Middle frontal gyrus (tissue), 1 donor: ENCODE results near the gene GIPC1.

Source experiments
- DNase-seq: peaks from one replicate; pipeline ENCODE4 v3.0.0-alpha.2; 2015; ENCODE audit warnings: low spot score; ENCODE audit errors: extremely low spot score

Gene GIPC1

GRCh38 chr19:14494910-14495671, 836 bp downstream of the GIPC1 start:
- no peak for DNase-seq

GRCh38 chr19:14494411-14494810, 1.5 kb downstream of the GIPC1 start:
- no peak for DNase-seq

- DNase-seq: no peak
These were observed 3.1 kb downstream of the GIPC1 start for GRCh38 chr19:14492756-14493337.

GRCh38 chr19:14487370-14488125, 8.4 kb downstream of the GIPC1 start:
- DNase-seq: no peak

- DNase-seq: no peak
These were observed 13.6 kb downstream of the GIPC1 start for GRCh38 chr19:14482172-14482941.

DNA sequence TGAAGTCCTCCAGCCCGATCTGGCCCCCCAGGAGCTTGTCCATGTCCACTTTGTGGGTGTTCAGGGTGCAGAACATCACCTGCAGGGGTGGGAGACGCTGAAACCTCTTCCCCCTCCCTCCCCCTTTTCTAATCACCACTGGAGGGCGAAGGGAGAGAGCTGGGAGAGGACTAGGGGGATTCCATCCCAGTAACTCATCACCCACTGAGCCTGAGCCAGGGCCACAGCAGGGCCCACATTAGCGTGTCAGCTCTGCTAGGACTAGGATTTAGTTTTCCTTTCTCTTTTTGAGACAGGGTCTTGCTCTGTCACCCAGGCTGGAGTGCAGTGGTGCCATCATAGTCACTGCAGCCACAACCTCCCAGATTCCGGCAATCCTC, 15.2 kb downstream of the GIPC1 start:
- DNase-seq: no peak

DNA sequence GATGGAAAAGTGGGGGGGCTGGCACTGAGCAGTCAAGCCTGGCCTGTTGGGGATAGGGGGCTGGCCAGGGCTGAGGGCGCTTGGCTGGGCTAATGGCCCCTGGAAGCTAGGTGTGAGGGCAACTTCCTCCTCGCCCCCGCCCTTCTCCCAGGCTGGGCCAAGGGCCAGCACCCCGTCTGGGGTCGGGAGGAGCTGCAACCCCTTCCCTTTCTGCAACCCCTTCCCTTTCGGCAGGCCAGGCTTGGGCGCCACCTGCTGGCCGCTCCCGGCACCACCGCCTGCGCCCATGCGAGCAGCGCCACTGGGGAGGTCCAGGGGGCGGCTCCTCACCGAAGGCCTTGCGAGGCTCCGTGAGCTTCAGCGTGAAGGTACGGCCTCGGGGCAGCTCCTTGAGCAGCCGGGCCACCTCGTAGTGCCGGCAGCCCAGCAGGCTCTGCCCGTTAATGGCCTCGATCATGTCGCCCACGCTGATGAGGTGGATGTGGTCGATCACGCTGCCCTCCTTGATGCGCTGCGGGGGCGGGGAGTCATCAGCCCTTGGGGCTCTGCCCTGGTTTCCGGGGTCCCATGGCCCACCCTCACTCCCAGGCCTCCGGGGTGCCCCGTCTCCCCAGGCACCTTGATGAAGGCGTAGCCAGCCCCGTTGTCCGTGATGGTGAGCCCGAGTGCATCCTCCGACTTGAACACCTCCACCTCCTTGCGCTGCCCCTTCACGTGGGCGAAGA, 15.8 kb downstream of the GIPC1 start:
- DNase-seq: no peak

DNA sequence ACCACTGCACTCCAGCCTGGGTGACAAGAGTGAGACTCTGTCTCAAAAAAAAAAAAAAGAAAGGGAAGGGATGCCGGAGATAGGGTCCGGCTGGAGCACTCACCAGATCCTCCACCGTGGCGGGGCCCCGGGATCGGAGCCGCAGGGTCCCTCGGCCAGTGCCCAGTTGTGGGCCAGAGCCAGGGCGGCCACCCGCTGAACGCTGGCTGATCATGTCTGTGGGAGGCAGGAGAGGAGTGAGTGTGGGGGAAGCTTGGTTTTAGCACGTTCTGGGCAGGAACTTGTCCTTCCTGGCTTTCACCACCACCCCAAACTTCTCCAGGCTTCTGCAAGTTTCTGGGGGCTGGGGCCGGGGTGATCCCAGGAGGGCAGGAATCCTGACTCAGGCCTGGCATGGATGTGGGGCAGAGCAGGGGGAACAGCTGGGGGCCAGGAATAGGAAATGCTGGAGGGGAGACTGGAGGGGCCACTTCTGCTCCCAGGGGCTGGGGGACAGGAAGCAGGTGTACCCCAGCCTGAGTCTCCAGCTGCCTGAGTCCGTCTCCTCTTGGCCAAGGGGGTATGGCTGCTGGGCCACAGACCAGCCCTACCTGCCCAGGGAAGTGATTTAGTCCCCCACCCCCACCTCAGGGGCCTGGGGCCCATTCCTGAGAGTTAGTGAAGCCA, 16.5 kb downstream of the GIPC1 start:
- DNase-seq: no peak

DNA sequence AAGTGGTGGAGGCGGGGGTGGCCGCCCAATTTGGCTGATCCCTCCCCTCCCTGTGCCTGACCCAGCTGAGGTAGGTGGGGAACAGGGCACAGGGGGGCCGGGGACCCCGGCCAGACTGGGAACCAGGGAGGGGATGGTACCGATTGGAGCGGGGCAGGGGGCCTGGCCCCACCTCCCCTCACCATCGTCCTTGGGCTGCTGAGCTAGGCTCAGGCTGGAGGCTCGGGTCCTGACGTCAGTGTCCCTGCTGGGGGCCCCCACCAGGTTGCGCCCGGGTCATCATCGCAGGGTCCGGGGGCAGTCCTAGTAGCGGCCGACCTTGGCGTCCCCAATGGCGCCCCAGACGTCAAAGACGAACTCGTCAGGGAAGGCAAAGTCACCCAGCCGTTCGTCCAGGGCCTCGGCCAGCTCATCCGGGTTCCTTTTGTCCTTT, 17.8 kb downstream of the GIPC1 start:
- DNase-seq: no peak

DNA sequence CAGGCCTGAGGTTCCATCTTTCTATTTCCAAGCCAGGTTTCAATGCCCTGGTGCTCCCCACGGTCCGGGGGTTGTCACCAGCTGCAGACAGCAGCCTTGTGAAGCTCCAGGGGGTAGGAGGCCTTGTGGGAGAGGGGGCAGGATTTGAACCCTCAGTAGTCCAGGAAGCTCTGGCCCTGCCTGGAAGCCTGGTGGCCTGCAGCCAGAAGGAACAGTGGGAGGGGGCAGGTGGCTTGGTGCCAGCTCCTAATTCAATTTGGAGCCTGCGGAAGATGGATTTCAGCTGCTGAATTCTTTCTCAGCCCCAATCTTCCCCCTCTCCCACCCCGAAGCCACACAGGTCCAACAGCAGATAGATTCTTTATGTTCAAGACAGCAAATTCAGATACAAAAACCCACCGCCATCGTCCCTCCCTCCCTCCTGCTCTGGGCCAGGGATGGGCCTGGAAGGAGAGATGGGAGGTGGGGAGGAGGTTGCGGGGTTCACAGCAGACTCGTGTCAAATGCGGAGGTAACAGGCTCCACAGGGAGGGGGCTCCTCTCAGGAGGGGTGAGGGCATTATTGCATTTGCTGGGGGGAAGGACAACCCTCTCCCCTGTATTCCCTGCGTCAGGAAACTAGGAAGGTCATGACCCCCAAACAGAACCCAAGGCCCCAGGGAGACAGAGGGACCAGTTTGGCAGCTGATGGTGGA, 18.4 kb downstream of the GIPC1 start:
- no peak for DNase-seq

DNA sequence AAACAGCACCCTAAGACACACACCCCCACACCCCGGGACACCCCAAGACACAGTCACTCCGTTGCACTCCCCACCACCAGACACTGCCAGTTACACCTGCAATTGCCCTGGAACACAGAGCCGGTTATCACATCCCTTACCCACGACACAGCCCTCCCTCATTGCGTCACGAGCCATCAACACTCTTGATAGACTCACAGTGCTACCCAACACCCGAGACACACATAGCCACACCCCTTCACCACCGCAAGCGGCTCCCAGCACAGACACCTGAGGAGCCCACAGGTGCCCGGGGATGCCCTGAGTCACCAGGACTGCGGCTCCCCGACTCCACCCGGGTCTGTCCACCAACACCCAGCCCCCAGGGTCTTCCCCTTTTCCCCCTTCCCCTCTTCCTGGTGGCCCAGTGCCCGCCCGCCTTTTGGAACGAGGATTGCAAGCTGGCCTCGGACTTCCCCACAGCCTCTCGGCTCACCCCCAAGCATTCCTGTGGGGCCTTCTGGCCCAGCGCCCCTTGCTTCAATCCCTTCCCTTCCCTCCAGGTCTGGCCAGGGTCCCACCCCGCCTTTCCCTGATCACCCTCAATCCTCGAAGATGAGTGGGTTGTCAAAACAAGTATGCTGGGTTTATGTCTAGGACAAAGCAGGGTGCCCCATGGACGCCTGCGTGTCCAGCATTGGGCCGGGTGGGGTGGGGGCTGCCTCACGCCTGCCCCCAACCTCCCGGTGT, 19.1 kb downstream of the GIPC1 start:
- no peak for DNase-seq

DNA sequence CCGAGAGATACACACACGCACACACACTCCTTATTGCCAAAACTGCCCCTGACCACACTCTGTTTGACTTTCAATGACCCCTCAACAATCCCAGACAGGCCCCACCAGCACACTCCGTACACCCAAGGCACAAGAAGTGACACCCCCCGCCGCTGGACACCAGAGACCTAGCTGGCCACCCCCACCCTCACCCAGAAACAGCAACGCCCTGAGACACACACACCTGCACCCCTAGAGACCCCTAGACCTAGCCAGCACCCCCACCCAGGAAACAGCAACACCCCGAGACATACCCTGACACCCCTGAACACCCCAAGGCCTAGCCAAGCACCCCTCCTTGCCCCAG, 19.6 kb downstream of the GIPC1 start:
- no peak for DNase-seq

GRCh38 chr19:14475251-14476073, 20.5 kb downstream of the GIPC1 start, which contains the start of gene PTGER1:
Gene PTGER1 (minus strand): TSS chr19:14475354. CDS start chr19:14474320, 1,034 bp downstream.
- no peak for DNase-seq

DNA sequence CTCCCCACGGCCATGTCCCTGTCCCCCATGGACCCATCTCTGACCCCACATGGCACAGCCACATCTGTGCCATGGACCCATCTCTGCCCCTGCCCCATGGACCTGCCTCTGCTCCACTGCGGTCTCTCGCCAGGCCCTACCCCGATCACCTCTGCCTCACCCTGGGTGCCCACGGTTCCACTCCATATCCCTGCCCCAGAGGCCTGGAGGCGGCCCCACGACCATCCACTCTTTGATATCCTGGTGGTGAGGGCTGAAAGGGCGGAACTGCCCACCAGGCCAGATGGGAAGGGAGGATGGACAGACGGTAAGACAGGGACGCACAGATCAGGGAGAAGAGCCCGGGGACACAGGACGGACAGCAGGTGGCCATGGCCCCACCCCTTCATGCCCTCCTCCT, 21.1 kb downstream of the GIPC1 start:
- DNase-seq: no peak

- no peak for DNase-seq
These were observed 21.8 kb downstream of the GIPC1 start for GRCh38 chr19:14473978-14474578.

GRCh38 chr19:14473073-14473977, 22.6 kb downstream of the GIPC1 start:
- no peak for DNase-seq
